Ovary (tissue), 9 donors: ENCODE measurements around the gene KLHDC8B. TPM values are rescaled to one million over a fixed set of nuclear protein-coding genes. Genes with fewer than 3 reads are reported as not detected.

Source experiments
- DNase-seq, 5 donors: peaks; one replicate each; pipeline ENCODE4 v3.0.0-alpha.2; 2019 to 2020
- H3K27ac ChIP-seq, 2 donors: fragments of 200-600 bp; one replicate each; pipeline versions ENCODE4 v1.5.1 to v1.8.0; 2019 to 2022
- H3K27me3 ChIP-seq: fragments of 200-600 bp; one replicate; pipeline ENCODE4 v1.8.0; 2022
- H3K36me3 ChIP-seq: fragments of 200-600 bp; sonication (generic); one replicate; pipeline ENCODE4 v1.5.1; 2019
- H3K4me1 ChIP-seq: one replicate; pipeline ENCODE4 v1.8.1; 2013; ENCODE audit warnings: mild to moderate bottlenecking, moderate library complexity; ENCODE audit not compliant: insufficient read depth
- H3K4me3 ChIP-seq: fragments of 200-600 bp; sonication (generic); one replicate; pipeline ENCODE4 v1.5.1; 2017
- H3K9me3 ChIP-seq, 2 donors: fragments of 200-600 bp in 1 of 2; sonication (generic) in 1 of 2; one replicate each; pipeline versions ENCODE4 v1.5.1 to v1.8.1; 2013 to 2019; ENCODE audit warnings: mild to moderate bottlenecking in 1 of 2, moderate library complexity in 1 of 2
- EP300 ChIP-seq: sonication (generic); formaldehyde crosslinking; IDR thresholded peaks from one replicate; pipeline ENCODE4 v1.6.1; 2017; ENCODE audit warnings: antibody characterized with exemption
- POLR2A ChIP-seq: fragments of 450-650 bp; IDR thresholded peaks from one replicate; pipeline ENCODE4 v1.6.1; 2017; ENCODE audit warnings: antibody characterized with exemption, mild to moderate bottlenecking, moderate library complexity
- WGBS, 3 donors: extraction: QIAGEN DNeasy Blood & Tissue Kit in 1 of 3; methylation state at CpG; one replicate each; pipeline versions ENCODE4 v1.1.5 to v1.1.7; 2013 to 2017; 5-methylcytosine and 5-hydroxymethylcytosine counted together
- intact Hi-C, 4 donors: fragments of 100-400 bp; cut with DNase I; formaldehyde crosslinking; loops; one replicate each; pipeline versions ENCODE4 v1.11.0 to v1.15.1; 2022 to 2023
- polyA plus RNA-seq, 2 donors: library from polyadenylated mRNA; stranded (reverse); fragments of 200-250 nt in 1 of 2; fragments of 350-450 nt in 1 of 2; fragmentation: Illumina TruSeq in 1 of 2; extraction: RNeasy Lipid Tissue Mini Kit (QIAGEN cat#74804) in 1 of 2; gene quantifications; one replicate each; pipeline ENCODE4 v1.2.3, GENCODE V29; 2013 to 2014
- total RNA-seq, 7 donors: library from RNA; depleted of rRNA in 2 of 7; stranded (reverse); fragments of >200 nt in 2 of 7; fragmentation: NEBNext Ultra II Directional in 3 of 7; extraction: Animal tissue kit (Norgen Biotek cat#: 25700) in 3 of 7; gene quantifications; one replicate each; pipeline versions ENCODE4 v1.1.0 to v1.2.4, GENCODE V29; 2016 to 2023
- TF ChIP-seq, protein P1 (sequence below), 3 donors: fragments of 450-650 bp in 2 of 3; fragments of 200-600 bp in 1 of 3; IDR thresholded peaks; one replicate each; pipeline versions ENCODE4 v1.5.1 to v1.8.0; 2016 to 2022; ENCODE audit warnings: antibody characterized with exemption in 3 of 3, mild to moderate bottlenecking in 1 of 3
- donor health status: DM: no; HTN: no; CAD: no; lungs with moderate emphysema.
- donor health status: DM: no; HTN: no; CAD: no.
- donor health status: Bipolar disorder and iron deficiency.
- donor health status: DM: yes; HTN: yes; CAD: no.
- donor health status: DM: no; HTN: no; CAD: no.
- donor health status: DM: yes; HTN: yes; CAD: no.

KLHDC8B gene
- total and polyA plus RNA-seq, 9 donors, result 67.1 to 244 (median 109) TPM

DNA sequence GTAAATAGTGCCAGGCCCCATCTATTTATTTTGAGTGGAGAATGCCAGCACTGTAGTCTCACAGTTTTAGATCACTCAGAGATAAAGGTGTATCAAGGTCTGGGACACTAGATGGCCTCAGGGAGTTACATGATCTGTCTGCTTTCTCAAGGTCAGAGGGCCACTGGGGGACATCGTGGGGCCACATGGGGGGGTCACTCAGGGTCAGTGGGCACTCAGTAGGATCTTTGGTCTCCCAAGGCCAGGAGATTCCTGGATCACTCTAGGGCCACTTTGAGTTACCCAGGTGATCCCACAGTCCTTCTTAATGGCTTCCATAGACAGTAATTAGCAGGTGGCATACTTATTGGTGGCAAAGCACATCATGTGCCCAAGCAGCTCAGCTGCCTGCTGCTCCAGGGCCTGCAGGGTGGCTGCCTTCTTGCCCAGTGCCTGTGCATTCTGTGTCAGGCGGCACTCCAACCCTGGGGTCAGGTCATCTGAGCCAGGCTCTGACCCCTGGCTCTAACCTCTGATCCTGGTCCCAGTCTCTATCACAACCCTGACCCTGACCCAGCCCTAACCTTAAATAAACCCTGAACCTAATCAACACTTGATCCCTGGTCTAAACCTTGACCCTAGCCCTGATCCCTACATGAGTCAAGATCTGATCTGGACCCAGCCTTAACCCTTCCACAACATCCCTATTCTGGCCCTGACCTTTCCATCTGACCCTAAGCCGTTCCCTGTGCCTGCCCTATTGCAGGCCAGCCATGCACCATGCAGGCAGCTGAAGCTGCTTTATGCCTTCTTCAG is 36.7 kb upstream of the KLHDC8B start:
- Histone ChIP-seq H3K36me3 (no peaks in the 10 kb centered on the region), H3K9me3 (no peaks in the 10 kb centered on the region), H3K4me3 (no peak overlapping the region), H3K4me1 (peaks cover 4% of the 10 kb centered on the region), H3K27ac (no peak overlapping the region), H3K27me3 (no peaks in the 10 kb centered on the region)
- no peak for DNase-seq
- 33 to 55% (median 43%) methylated on average over 2 to 3 of the region's 3 CpGs for WGBS, 3 donors
- TF ChIP-seq, protein P1, sequence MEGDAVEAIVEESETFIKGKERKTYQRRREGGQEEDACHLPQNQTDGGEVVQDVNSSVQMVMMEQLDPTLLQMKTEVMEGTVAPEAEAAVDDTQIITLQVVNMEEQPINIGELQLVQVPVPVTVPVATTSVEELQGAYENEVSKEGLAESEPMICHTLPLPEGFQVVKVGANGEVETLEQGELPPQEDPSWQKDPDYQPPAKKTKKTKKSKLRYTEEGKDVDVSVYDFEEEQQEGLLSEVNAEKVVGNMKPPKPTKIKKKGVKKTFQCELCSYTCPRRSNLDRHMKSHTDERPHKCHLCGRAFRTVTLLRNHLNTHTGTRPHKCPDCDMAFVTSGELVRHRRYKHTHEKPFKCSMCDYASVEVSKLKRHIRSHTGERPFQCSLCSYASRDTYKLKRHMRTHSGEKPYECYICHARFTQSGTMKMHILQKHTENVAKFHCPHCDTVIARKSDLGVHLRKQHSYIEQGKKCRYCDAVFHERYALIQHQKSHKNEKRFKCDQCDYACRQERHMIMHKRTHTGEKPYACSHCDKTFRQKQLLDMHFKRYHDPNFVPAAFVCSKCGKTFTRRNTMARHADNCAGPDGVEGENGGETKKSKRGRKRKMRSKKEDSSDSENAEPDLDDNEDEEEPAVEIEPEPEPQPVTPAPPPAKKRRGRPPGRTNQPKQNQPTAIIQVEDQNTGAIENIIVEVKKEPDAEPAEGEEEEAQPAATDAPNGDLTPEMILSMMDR (IDR thresholded peaks at IDR 0.05), result no peak
- no peak for TF ChIP-seq EP300
- TF ChIP-seq POLR2A, result no peak
- intact Hi-C loops, result no loop called here

DNA sequence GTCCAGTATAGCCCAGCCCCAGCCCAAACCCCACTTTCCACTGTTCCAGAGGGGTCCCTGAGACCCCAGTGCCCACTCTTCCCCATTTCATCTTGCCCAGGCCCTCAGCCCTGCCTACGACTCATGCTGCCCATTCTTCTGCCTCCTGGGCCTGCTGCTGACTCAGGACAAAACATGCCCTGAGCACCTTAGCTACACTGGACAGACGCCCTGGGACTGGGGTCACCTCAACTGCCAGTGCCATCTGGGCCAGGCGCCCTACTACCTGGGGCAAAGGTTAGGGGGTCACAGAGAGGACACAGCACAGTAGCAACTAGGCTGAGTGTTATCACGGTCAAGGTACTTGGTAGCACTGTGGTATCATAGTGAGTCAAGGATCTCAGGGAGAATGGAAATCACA is 35.9 kb upstream of the KLHDC8B start:
- Histone ChIP-seq H3K27ac (no peak overlapping the region), H3K9me3 (no peaks in the 10 kb centered on the region), H3K27me3 (no peaks in the 10 kb centered on the region), H3K36me3 (no peaks in the 10 kb centered on the region), H3K4me1 (peaks cover 4% of the 10 kb centered on the region), H3K4me3 (no peak overlapping the region)
- intact Hi-C loops, result no loop called here
- 80 to 85% (median 84%) methylated on average over 4 of the region's 4 CpGs for WGBS, 3 donors
- TF ChIP-seq POLR2A (no peak), EP300 (no peak)
- TF ChIP-seq, protein P1 (IDR thresholded peaks at IDR 0.05), result no peak
- no peak for DNase-seq

DNA sequence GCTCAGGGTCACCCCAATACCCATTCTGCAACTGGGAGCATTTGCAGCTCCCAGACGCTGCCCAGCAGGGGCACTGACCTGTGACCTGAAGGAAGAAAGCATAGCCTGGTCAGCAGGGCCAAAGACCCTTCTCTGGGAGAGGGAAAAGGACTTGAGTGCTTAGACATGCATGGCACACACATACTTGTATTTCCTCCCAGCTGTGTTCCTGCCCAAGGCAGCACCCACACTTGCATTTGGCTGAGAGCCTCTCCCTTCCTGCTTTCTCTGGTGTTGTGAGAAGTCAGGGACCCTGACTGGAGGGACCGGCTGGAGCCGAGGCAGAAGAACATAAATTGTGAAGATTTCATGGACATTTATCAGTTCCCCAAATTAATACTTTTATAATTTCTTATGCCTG is 31.3 kb upstream of the KLHDC8B start:
- Histone ChIP-seq H3K4me3 (no peak overlapping the region), H3K9me3 (no peaks in the 10 kb centered on the region), H3K27me3 (no peaks in the 10 kb centered on the region), H3K4me1 (no peaks in the 10 kb centered on the region), H3K36me3 (no peaks in the 10 kb centered on the region), H3K27ac (no peak overlapping the region)
- TF ChIP-seq EP300, result no peak
- no peak for TF ChIP-seq POLR2A
- TF ChIP-seq, protein P1 (IDR thresholded peaks at IDR 0.05), result no peak
- no peak for DNase-seq
- WGBS, 3 donors, result 54 to 56% (median 56%) methylated on average over 3 of the region's 3 CpGs
- intact Hi-C loops, result no loop called here

DNA sequence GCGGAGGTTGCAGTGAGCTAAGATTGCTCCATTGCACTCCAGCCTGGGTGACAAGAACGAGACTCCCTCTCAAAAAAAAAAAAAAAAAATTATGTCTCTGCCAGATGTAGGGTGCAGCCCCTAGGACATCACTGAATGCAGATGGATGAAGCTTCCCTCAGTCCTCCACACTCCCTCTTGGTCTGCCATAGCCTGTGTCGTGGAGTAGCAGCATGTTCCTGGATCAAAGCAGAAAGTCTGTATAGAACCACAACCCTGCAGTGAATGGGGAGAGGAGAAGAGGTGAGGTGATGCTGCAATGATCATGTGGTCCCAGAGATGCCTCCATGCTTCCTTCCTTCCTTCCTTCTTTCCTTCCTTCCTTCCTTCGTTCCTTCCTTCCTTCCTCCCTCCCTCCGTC is 23.2 kb upstream of the KLHDC8B start:
- 65 to 77% (median 67%) methylated on average over 5 of the region's 5 CpGs for WGBS, 3 donors
- TF ChIP-seq, protein P1 (IDR thresholded peaks at IDR 0.05), result no peak
- no peak for TF ChIP-seq EP300
- TF ChIP-seq POLR2A, result no peak
- Histone ChIP-seq H3K4me3 (no peak overlapping the region), H3K36me3 (no peaks in the 10 kb centered on the region), H3K27ac (no peak overlapping the region), H3K4me1 (no peaks in the 10 kb centered on the region), H3K27me3 (no peaks in the 10 kb centered on the region), H3K9me3 (no peaks in the 10 kb centered on the region)
- intact Hi-C loops, result no loop called here
- no peak for DNase-seq
